NCI-H1930 (cell line): Measurements from ENCODE around the gene LENG8.

Source experiments
- DNase-seq, 2 experiments: peaks; one replicate each; lab custom pipeline; 2025; lab: John Stamatoyannopoulos, UW

Gene LENG8

GRCh38 chr19:54448774-54449700, at the start of gene LENG8:
TSS of gene LENG8 (plus strand) at chr19:54449199. CDS start at chr19:54451345, 2,146 bp downstream.
- DNase-seq: peak; percentile 91 to 98

- DNase-seq: no peak
These were observed 48.1 kb upstream of the LENG8 start for GRCh38 chr19:54400913-54401312.

- DNase-seq: no peak
These were observed 45.9 kb upstream of the LENG8 start for GRCh38 chr19:54403054-54403453.

- DNase-seq: no peak
These were observed 43.4 kb upstream of the LENG8 start for GRCh38 chr19:54405628-54406027.

GRCh38 chr19:54407780-54408179, 41.2 kb upstream of the LENG8 start:
- no peak for DNase-seq

- no peak for DNase-seq
These were observed 40.5 kb upstream of the LENG8 start for GRCh38 chr19:54408456-54409026.

GRCh38 chr19:54411033-54411432, 38.0 kb upstream of the LENG8 start:
- no peak for DNase-seq

GRCh38 chr19:54412877-54413276, 36.1 kb upstream of the LENG8 start:
- DNase-seq: no peak

GRCh38 chr19:54414156-54414555, 34.8 kb upstream of the LENG8 start:
- no peak for DNase-seq

- DNase-seq: no peak
These were observed 33.6 kb upstream of the LENG8 start, which contains the start of gene TTYH1 for GRCh38 chr19:54415208-54415900. TSS of gene TTYH1 (plus strand) at chr19:54415464. CDS start at chr19:54415553, 89 bp downstream.

GRCh38 chr19:54415901-54416673, 32.9 kb upstream of the LENG8 start:
- no peak for DNase-seq

GRCh38 chr19:54416695-54417491, 32.1 kb upstream of the LENG8 start:
- DNase-seq: no peak

- no peak for DNase-seq
These were observed 30.7 kb upstream of the LENG8 start for GRCh38 chr19:54418030-54418929.

GRCh38 chr19:54418930-54419800, 29.8 kb upstream of the LENG8 start:
- DNase-seq: no peak

GRCh38 chr19:54420068-54420382, 29.0 kb upstream of the LENG8 start:
- no peak for DNase-seq

GRCh38 chr19:54420383-54421168, 28.4 kb upstream of the LENG8 start:
- DNase-seq: no peak

- no peak for DNase-seq
These were observed 27.9 kb upstream of the LENG8 start for GRCh38 chr19:54421169-54421516.

GRCh38 chr19:54421521-54421920, 27.5 kb upstream of the LENG8 start:
- no peak for DNase-seq
